HEK293 (cell line): ENCODE data around the gene ANK2.

Experiments used
- ZNF211 ChIP-seq: fragments of 450-650 bp; formaldehyde crosslinking; IDR thresholded peaks from 2 replicates; pipeline ENCODE4 v1.5.1; 2016; ENCODE audit warnings: low read depth, missing biosample characterization, missing genetic modification characterization
- TF ChIP-seq, protein P1 (sequence below): fragments of 450-650 bp; formaldehyde crosslinking; IDR thresholded peaks from 2 replicates; pipeline ENCODE4 v1.5.1; 2016; ENCODE audit warnings: missing biosample characterization, missing genetic modification characterization, low read depth

DNA sequence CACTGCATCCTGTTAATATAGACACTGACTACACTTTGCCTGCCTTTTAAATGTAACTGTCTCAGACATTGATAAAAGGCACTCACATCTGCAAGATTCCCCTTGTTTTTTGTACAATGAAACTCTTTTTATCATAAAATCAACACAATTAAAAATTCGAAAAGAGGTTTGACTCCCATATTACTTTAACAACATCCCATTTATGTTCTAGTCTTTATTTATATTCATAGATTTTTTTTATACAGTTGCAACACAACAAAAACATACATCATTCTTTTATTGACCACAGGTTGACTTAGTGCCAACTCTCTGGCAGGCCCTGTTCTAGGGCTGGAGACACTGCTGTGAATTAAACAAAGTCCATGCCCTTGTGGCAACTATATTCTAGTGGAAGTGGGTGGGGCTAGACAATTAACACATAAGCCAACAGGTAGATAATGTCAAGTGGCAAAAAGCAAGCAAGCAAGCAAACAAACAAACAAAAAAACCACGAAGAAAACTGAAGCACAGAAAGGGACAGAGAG, 36.8 kb downstream of the ANK2 start:
- no peak for TF ChIP-seq ZNF211 (tag by site-specific recombination)
- TF ChIP-seq, protein P1, sequence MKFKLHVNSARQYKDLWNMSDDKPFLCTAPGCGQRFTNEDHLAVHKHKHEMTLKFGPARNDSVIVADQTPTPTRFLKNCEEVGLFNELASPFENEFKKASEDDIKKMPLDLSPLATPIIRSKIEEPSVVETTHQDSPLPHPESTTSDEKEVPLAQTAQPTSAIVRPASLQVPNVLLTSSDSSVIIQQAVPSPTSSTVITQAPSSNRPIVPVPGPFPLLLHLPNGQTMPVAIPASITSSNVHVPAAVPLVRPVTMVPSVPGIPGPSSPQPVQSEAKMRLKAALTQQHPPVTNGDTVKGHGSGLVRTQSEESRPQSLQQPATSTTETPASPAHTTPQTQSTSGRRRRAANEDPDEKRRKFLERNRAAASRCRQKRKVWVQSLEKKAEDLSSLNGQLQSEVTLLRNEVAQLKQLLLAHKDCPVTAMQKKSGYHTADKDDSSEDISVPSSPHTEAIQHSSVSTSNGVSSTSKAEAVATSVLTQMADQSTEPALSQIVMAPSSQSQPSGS (tag by site-specific recombination), result no peak
